ENCODE measurements around the gene DHRSX. TPM values are rescaled to one million over a fixed set of nuclear protein-coding genes. Genes with fewer than 3 reads are reported as not detected.

The DHRSX gene
- total and polyA plus RNA-seq, 2 donors (not counting 3 experiments of a cell fraction or from before 2014, with no cell fraction given), result 27.1 to 37.7 TPM

DNA sequence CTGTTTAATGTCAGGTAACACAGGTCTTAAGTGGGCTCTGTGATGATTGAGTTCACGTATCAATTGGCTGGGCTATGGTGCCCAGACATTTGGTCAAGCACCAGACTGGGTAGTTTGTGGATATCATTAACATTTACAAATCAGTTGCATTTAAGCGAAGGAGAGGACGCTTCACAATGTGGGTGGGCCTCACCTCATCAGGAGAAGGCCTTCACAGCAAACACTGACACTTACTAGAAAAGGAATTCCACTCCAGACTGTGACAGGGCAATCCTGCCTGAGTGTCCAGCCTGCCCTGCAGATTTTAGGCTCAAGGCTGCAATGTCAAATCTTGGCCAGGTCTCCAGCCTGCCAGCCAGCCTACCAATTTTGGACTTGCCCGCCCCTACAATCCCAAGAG is 270.3 kb downstream of the DHRSX start:
- Histone ChIP-seq H3K79me2 (ENCODE audit: control insufficient read depth, insufficient read depth, low read length) (no peaks in the 10 kb centered on the region), H4K20me1 (replicated peaks; ENCODE audit: control insufficient read depth, extremely low read depth, insufficient read depth, low read length) (no peaks in the 10 kb centered on the region), H3K36me3 (ENCODE audit: control insufficient read depth in 2 of 2, extremely low read depth in 1 of 2, insufficient read depth in 2 of 2, low read length in 2 of 2) (no peaks in the 10 kb centered on the region), H3K27me3 (ENCODE audit: control insufficient read depth in 2 of 2, insufficient read depth in 2 of 2, low read length in 2 of 2) (no peaks in the 10 kb centered on the region), H3K9ac (replicated peaks; ENCODE audit: extremely low read depth, insufficient read depth, low read length) (no peak overlapping the region), H3K4me2 (ENCODE audit: insufficient read depth, low read length) (no peak overlapping the region), H3K27ac (ENCODE audit: insufficient read depth, low read depth, low read length) (no peak overlapping the region), H3K9me1 (replicated peaks; ENCODE audit: control insufficient read depth, extremely low read depth, insufficient read depth, low read length) (no peaks in the 10 kb centered on the region), H2AFZ (ENCODE audit: low read depth, low read length) (no peak overlapping the region), H3K9me3 (replicated peaks; ENCODE audit: control insufficient read depth, insufficient read depth, low read length) (peaks cover 2% of the 10 kb centered on the region), H3K4me3 (replicated peaks in 1 of 3; ENCODE audit: insufficient read depth in 1 of 3, low read depth in 1 of 3, low read length in 3 of 3) (no peak overlapping the region), H3K4me1 (ENCODE audit: control insufficient read depth, extremely low read depth, insufficient read depth, low read length) (no peaks in the 10 kb centered on the region)
- DNase-seq (ENCODE audit: low read depth, low spot score), result no peak
- TF ChIP-seq EZH2 (IDR thresholded peaks at IDR 0.05; ENCODE audit: borderline replicate concordance, low read depth, low read length, severe bottlenecking) (no peak), FOS (IDR thresholded peaks at IDR 0.05; ENCODE audit: borderline replicate concordance, insufficient read depth, low read length) (no peak), GATA2 (IDR thresholded peaks at IDR 0.05; ENCODE audit: insufficient read depth, insufficient read length, low read depth, low read length) (no peak), MYC (IDR thresholded peaks at IDR 0.05; ENCODE audit: low read depth, low read length) (no peak), POLR2AphosphoS5 (IDR thresholded peaks at IDR 0.05; ENCODE audit: insufficient read depth, low read depth, low read length) (no peak), POLR2A (IDR thresholded peaks at IDR 0.05; ENCODE audit: low read depth, low read length) (no peak), JUN (IDR thresholded peaks at IDR 0.05; ENCODE audit: borderline replicate concordance, insufficient read depth, insufficient read length, low read depth) (no peak)
- TF ChIP-seq, protein P1, sequence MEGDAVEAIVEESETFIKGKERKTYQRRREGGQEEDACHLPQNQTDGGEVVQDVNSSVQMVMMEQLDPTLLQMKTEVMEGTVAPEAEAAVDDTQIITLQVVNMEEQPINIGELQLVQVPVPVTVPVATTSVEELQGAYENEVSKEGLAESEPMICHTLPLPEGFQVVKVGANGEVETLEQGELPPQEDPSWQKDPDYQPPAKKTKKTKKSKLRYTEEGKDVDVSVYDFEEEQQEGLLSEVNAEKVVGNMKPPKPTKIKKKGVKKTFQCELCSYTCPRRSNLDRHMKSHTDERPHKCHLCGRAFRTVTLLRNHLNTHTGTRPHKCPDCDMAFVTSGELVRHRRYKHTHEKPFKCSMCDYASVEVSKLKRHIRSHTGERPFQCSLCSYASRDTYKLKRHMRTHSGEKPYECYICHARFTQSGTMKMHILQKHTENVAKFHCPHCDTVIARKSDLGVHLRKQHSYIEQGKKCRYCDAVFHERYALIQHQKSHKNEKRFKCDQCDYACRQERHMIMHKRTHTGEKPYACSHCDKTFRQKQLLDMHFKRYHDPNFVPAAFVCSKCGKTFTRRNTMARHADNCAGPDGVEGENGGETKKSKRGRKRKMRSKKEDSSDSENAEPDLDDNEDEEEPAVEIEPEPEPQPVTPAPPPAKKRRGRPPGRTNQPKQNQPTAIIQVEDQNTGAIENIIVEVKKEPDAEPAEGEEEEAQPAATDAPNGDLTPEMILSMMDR (IDR thresholded peaks at IDR 0.05; ENCODE audit: extremely low read depth in 1 of 2, insufficient read depth in 1 of 2, low read depth in 1 of 2, low read length in 2 of 2), result no peak
- TF ChIP-seq, protein P2, sequence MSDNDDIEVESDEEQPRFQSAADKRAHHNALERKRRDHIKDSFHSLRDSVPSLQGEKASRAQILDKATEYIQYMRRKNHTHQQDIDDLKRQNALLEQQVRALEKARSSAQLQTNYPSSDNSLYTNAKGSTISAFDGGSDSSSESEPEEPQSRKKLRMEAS (IDR thresholded peaks at IDR 0.05; ENCODE audit: insufficient read depth, insufficient read length), result no peak
- no peak for FAIRE-seq
- dilution Hi-C loops (cut with MboI; ENCODE audit: extremely low pct_ligation_motif_present, low sequenced_read_pairs) (no loop called here), intact Hi-C loops (cut with micrococcal nuclease) (no loop called here)
- ChIA-PET CTCF (no interaction called here), POLR2A (no interaction called here)
- BruUV-seq (replicated peaks), result no TSS peak

Measured in endothelial cell of umbilical vein (primary cell).